Measurements from ENCODE around the gene KNSTRN.
A peak's percentile ranks its signal among the peaks of the same experiment; 100 is the strongest.

KNSTRN gene

DNA sequence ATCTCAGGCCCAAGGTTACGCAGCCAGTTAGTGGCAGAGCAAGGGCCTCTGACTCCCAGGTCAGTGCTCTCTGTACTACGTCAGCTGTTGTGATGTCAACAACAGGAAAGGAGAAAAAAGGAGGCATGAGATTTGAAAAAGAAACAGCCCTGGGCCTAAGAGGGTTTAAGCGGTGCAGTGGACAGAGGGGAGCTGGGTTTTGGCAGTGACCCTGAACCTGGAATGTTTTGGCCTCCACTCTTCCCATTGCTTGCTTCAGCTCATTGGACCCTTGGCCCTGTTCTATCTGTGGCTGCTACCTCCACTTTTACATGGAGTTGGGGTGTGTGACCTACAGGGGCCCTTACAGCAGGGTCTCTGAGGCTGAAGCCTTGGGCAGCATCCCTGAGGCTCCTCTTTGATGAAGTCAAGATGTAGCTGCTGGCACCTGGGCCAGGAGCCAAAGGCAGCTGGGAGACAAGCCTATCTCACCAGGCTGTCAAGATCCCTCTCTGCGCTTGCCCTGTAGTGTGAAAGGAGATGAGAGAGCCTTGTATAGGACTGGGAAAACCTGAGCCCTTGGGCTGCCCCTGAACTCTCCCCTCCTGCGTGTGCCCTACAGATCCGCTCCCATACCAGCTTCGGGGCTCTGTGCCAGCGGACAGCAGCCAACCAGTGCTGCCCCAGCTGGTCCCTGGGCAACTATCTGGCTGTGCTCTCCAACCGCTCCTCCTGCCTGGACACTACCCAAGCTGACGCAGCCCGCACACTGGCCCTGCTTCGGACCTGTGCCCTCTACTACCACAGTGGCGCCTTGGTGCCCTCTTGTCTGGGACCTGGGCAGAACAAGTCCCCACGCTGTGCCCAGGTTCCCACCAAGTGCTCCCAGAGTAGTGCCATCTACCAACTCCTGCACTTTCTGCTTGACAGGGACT is 15.8 kb upstream of the KNSTRN start:
- DNase-seq = no peak

GRCh38 chr15:40367371-40367685 is 15.2 kb upstream of the KNSTRN start:
- no peak for DNase-seq

DNA sequence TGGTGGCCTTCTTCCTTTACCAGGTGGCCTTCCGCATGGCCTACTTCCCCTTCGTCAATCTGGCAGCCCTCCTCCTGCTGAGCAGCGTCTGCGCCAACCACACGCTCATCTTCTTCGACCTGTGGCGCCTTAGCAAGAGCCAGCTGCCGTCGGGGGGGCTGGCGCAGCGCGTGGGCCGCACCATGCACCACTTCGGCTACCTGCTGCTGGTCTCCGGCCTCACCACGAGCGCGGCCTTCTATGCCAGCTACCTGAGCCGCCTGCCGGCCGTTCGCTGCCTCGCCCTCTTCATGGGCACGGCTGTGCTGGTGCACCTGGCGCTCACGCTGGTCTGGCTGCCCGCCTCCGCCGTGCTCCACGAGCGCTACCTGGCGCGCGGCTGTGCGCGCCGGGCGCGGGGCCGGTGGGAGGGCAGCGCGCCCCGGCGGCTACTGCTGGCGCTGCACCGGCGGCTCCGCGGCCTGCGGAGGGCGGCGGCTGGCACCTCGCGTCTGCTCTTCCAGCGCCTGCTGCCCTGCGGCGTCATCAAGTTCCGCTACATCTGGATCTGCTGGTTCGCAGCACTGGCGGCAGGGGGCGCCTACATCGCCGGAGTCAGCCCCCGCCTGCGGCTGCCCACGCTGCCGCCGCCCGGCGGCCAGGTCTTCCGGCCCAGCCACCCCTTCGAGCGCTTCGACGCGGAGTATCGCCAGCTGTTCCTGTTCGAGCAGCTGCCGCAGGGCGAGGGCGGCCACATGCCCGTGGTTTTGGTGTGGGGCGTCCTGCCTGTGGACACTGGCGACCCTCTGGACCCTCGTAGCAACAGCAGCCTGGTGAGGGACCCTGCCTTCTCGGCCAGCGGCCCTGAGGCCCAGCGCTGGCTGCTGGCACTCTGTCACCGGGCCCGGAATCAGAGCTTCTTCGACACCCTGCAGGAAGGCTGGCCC is 14.6 kb upstream of the KNSTRN start:
- DNase-seq = peak; percentile 93 to 96 (median 95)

GRCh38 chr15:40368719-40369473 is 13.6 kb upstream of the KNSTRN start:
- no peak for DNase-seq

DNA sequence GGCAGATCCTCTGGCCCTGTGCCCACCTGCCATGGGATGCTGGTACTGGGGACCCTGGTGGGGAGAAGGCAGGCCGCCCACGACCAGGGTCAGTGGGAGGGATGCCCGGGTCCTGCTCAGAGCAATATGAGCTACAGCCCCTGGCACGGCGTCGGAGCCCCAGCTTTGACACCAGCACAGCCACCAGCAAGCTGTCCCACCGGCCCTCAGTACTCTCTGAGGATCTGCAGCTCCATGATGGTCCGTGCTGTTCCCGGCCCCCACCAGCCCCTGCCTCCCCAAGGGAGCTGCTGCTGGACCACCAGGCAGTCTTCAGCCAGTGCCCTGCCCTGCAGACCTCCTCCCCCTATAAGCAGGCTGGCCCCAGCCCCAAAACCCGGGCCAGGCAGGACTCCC is 13.0 kb upstream of the KNSTRN start:
- no peak for DNase-seq

DNA sequence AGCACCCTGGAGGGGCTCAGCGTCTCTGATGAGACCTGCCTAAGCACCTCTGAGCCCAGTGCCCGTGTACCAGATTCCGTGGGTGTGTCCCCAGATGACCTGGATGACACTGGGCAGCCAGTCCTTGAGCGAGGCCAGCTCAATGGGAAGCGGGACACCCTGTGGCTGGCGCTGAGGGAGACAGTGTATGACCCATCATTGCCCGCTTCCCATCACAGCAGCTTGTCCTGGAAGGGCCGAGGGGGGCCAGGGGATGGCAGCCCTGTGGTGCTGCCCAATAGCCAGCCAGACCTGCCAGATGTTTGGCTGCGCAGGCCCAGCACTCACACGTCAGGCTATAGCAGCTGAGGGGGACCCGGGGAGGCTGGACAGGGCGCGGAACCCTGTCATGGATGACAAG is 12.6 kb upstream of the KNSTRN start:
- DNase-seq = no peak

- DNase-seq = peak; percentile 36 to 73 (median 62)
Observed at GRCh38 chr15:40372981-40373380, 9.5 kb upstream of the KNSTRN start.

DNA sequence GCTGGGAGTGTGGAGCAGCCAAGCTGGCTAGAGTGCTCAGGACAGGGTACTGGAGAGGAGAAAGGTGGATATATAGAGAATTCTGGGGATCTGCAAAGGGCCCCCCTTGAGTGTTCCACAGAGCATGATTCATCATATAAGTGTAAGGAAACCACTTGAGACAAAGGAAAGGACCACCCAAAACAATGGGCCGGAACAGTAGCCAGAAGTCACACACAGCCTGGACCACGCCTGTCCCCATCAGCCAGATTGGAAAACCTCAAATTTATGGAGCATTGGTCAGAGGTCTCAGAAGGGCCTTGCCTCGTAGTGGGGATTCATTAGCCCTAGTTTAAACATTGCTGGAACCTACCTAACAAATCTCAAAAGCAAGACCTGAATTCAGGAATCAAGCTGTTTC is 4.9 kb upstream of the KNSTRN start:
- DNase-seq = no peak

- DNase-seq = no peak
Observed at GRCh38 chr15:40379374-40379773, 3.1 kb upstream of the KNSTRN start.

DNA sequence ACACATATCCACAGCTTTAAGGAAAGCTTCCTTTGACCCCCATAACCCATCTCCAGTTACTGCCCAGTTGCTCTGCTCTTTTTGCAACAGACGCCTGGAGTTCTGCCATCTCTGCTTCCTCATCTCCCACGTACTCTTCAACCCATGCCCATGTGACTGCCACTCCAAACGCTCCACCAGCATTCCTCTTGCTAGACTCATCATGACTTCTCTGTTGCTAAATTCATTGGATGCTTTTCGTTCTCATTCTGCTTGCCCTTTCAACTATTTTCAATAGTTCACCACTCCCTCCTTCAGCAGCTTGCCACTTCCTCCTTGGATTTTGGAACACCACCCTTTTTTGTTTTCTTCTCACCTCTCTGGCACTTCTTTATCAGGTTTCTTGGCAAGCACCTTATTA is 2.7 kb upstream of the KNSTRN start:
- peak; percentile 86 to 90 (median 90) for DNase-seq

DNA sequence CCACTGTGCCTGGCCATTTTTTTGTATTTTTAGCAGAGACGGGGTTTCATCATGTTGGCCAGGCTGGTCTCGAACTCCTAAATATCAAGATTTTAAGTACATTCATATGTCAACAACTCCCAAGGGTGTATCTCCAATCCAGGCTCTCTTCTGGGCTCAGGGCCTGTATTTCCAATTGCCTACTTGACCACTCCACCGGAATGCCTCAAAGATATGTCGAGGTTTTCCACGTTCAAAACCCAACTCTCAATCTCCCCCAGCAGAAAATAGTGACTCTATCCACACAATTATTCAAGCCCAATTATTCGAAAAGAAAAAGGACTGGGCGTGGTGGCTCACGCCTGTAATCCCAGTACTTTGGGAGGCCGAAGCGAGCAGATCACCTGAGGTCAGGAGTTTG is 1.9 kb upstream of the KNSTRN start:
- no peak for DNase-seq

DNA sequence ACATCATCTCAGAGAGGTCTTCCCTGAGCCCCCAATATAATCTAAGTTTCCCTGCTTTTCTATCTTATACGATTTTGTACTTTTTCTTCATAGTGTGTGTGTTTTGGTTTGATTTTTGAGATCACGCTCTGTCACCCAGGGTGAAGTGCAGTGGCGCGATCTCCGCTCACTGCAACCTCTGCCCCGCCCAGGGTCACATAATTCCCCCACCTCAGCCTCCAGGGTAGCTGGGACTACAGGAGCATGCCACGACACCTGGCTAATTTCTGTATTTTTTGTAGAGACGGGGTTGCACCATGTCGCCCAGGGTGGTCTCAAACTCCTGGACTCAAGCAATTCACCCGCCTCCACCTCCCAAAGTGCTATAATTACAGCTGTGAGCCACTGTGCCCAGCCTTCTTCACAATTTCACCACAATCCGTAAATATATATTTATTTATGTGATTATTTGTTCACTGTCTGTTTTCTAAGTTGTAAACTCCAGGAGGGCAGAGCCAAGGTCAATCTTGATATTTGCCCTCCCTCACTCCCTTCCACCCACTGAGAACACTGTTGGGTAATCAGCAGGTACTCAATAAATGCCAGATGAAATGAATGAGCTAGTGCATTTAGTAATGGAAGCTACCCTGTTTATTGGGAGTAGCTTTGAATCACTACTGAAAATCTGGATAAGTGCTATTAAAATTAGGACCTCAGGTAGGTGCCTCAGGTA is 547 bp upstream of the KNSTRN start:
- no peak for DNase-seq

DNA sequence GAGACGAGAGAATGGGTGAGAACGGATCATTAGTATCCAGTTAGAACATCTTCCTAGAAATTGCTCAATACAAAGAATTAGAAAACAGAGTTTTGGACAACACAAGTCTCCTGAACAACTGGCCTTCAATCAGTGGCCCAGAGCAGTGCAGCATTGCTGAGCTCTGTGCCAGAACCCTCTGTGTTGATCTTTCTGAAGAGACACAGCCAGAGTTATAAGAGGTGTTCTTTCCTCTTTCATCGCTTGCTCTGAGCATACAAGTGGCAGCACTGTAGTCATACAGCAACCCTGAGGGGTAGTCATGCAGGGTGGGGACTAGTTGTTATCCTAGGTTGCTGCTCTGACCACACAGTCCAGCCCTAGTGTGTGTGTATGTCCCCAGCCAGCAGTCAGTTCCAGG is 4.0 kb downstream of the KNSTRN start:
- DNase-seq = no peak

- peak; percentile 82 to 96 (median 96) for DNase-seq
Observed at GRCh38 chr15:40388941-40389823, 6.7 kb downstream of the KNSTRN start.

DNA sequence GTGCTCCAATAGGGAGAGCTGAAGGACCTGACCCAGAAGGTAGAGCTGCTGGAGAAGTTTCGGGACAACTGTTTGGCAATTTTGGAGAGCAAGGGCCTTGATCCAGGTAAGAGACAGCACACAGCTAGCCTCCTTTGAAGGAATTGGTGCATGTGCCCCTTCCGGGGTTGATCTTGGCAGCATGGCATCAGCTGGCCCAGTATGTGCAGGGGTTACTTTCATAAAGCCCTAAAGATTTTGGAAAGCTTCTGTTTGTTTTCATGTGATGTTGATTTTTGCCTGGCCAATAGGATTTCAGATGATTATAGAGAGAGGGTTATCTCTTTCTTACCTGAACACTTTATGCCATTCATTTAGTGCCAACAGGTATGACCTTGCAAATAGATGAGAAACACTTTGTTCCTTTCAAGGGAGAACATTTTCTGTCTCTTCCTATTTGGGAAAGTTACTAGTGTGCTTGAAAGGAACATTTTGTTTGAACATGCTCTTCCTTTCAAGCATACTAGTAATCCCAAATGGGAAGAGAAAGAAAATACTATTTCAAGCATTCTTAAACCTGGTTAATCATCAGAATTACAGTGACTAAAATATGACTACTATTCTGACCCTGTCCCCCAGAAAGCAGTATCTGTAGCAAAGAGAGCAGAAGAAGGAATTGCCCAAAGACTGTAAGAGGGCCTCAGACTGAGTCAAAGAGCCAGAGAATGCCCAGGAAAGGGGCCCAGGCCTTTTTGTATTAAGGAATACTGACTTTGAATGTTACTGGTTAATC is 7.5 kb downstream of the KNSTRN start:
- DNase-seq = peak; percentile 29 to 47 (median 45)

- peak in 2 of 3 donors; percentile 20 to 29 for DNase-seq
Observed at GRCh38 chr15:40392986-40393948, 10.7 kb downstream of the KNSTRN start.

DNA sequence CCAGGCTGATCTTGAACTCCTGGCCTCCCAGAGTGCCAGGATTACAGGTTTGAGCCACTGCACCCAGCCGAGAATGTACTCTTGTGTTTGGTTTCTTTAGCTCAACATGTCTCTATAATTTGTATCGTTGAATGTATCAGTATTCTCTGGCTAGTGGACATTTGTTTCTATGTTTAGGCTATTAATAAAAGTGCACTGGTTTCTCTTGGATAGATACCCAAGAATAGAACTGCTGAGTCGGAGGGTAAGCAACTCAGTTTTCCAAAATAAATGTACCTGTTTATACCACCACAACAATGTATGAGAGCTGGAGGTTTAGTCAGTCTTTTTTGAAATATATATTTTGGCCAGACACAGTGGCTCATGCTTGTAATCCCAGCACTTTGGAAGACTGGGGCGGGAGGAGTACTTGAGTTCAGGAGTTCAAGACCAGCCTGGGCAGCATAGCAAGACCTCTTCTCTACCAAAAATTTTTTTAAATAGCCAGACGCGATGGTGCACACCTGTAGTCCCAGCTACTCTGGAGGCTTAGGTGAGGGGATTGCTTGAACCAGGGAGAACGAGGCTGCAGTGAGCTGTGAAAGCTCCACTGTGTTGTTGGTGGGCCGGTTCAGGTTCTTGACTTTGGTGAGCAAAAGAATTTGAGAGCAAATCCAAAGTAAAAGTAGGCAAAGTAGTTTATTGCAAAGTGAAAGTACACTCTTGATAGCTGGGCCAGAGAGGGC is 15.3 kb downstream of the KNSTRN start:
- DNase-seq = no peak

DNA sequence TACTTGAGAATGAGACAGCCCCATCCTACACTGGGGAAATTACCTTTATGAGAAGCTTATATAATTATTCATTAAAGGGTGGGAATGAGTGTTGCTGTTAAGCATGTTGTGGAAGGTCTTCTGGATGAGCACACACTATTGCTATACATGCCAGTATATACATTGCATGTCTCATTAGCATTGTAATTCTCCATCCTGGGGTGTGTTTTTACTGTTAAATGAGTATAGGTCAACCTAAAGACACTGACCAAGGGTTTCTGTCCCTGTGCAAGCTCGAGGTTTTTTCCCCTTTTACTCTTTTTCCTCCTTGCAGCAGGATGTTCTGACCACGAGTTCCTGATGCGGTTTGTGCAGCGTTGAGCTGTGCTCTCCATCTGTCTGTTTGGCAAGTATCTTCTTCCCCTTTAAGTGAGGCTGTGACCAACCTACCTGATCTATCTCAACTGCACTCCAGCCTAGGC is 15.9 kb downstream of the KNSTRN start:
- peak; percentile 73 to 80 (median 78) for DNase-seq

Measured in suppressor macrophage treated with lipopolysaccharide for 1 hour (primary cell).